ENCODE data around the gene GKN1. TPM values are rescaled to one million over a fixed set of nuclear protein-coding genes. Genes with fewer than 3 reads are reported as not detected.

The GKN1 gene
- total RNA-seq, 1 donor from 2014 or later: not detected

GRCh38 chr2:68989035-68989434 lies 14.6 kb downstream of the GKN1 start:
- no peak for TF ChIP-seq CTCF (IDR thresholded peaks at IDR 0.05)
- no peaks in the 10 kb centered on the region for H3K36me3 Mint-ChIP-seq (ENCODE audit: low read depth)
- no peaks in the 10 kb centered on the region for H3K4me1 Mint-ChIP-seq
- CTCF ChIA-PET: no interaction called here
- POLR2A ChIA-PET: no interaction called here
- intact Hi-C loops (cut with micrococcal nuclease): no loop called here
- H3K27ac Mint-ChIP-seq: no peak overlapping the region
- no peak for ATAC-seq (ENCODE audit: low read depth)
- H3K27me3 Mint-ChIP-seq: peaks cover 8% of the 10 kb centered on the region
- DNase-seq: no peak
- no peaks in the 10 kb centered on the region for H3K9me3 Mint-ChIP-seq
- H3K4me3 Mint-ChIP-seq: no peak overlapping the region

GRCh38 chr2:68992341-68992740 lies 17.9 kb downstream of the GKN1 start:
- no peak overlapping the region for H3K4me3 Mint-ChIP-seq
- H3K36me3 Mint-ChIP-seq (ENCODE audit: low read depth): no peaks in the 10 kb centered on the region
- H3K27ac Mint-ChIP-seq: no peak overlapping the region

DNA sequence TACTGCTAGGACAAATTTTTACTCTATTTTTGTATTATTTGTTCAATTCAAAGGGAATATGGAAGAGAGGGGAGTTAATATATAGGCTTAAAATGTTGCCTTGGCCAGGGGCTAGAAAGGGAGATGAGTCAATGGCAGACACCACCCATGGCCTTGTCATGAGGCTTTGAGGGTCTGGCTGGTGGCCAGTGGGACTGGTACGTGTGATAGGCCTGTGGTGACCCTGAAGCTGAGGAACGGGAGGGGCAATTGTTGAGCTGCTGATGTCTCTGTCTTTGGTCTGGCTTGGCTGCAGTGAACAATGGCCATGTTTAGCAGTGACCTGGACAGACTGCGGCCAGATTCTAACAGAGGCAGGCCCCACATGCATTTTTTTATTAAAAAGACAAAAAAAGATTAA lies 18.5 kb downstream of the GKN1 start:
- H3K36me3 Mint-ChIP-seq (ENCODE audit: low read depth): no peaks in the 10 kb centered on the region
- H3K4me1 Mint-ChIP-seq: no peaks in the 10 kb centered on the region
- ChIA-PET CTCF (no interaction called here), POLR2A (no interaction called here)
- TF ChIP-seq CTCF (IDR thresholded peaks at IDR 0.05): no peak
- ATAC-seq (ENCODE audit: low read depth) (no peak), DNase-seq (no peak)
- H3K9me3 Mint-ChIP-seq: no peaks in the 10 kb centered on the region
- H3K27me3 Mint-ChIP-seq: peaks cover 17% of the 10 kb centered on the region
- H3K4me3 Mint-ChIP-seq: no peak overlapping the region
- intact Hi-C loops (cut with micrococcal nuclease): no loop called here
- no peak overlapping the region for H3K27ac Mint-ChIP-seq

More at GRCh38 chr2:68992341-68992740, 17.9 kb downstream of the GKN1 start:
- DNase-seq: no peak
- H3K9me3 Mint-ChIP-seq: no peaks in the 10 kb centered on the region
- TF ChIP-seq CTCF (IDR thresholded peaks at IDR 0.05): no peak
- intact Hi-C loops (cut with micrococcal nuclease): no loop called here
- CTCF ChIA-PET: no interaction called here
- no peaks in the 10 kb centered on the region for H3K4me1 Mint-ChIP-seq
- H3K27me3 Mint-ChIP-seq: peaks cover 17% of the 10 kb centered on the region
- POLR2A ChIA-PET: no interaction called here
- ATAC-seq (ENCODE audit: low read depth): no peak

- no peak for ATAC-seq (ENCODE audit: low read depth)
- no peak overlapping the region for H3K4me3 Mint-ChIP-seq
- ChIA-PET CTCF (no interaction called here), POLR2A (no interaction called here)
- no peaks in the 10 kb centered on the region for H3K36me3 Mint-ChIP-seq (ENCODE audit: low read depth)
- DNase-seq: no peak
- intact Hi-C loops (cut with micrococcal nuclease): no loop called here
- no peak overlapping the region for H3K27ac Mint-ChIP-seq
- peaks cover 21% of the 10 kb centered on the region for H3K27me3 Mint-ChIP-seq
- no peaks in the 10 kb centered on the region for H3K4me1 Mint-ChIP-seq
- no peaks in the 10 kb centered on the region for H3K9me3 Mint-ChIP-seq
- TF ChIP-seq CTCF (IDR thresholded peaks at IDR 0.05): no peak
These were observed 19.2 kb downstream of the GKN1 start for GRCh38 chr2:68993660-68994059.

GRCh38 chr2:68994864-68995263 lies 20.4 kb downstream of the GKN1 start:
- H3K4me3 Mint-ChIP-seq: no peak overlapping the region

More at GRCh38 chr2:68994864-68995263, 20.4 kb downstream of the GKN1 start:
- Mint-ChIP-seq H3K36me3 (ENCODE audit: low read depth) (no peaks in the 10 kb centered on the region), H3K9me3 (no peaks in the 10 kb centered on the region), H3K27me3 (peaks cover 19% of the 10 kb centered on the region), H3K27ac (no peak overlapping the region), H3K4me1 (no peaks in the 10 kb centered on the region)
- ChIA-PET CTCF (no interaction called here), POLR2A (no interaction called here)
- no peak for TF ChIP-seq CTCF (IDR thresholded peaks at IDR 0.05)
- DNase-seq (no peak), ATAC-seq (ENCODE audit: low read depth) (no peak)
- intact Hi-C loops (cut with micrococcal nuclease): no loop called here

All from activated B cell treated with CpG ODN at 0.5 μM for 24 hours (primary cell).